Activated CD8-positive, alpha-beta memory T cell treated with anti-CD3 and anti-CD28 coated beads for 1 hour (primary cell): Measurements from ENCODE around the gene CLTC.

Source experiments
- DNase-seq, 2 donors: peaks; one replicate each; pipeline ENCODE4 v3.0.0-alpha.2; 2020; ENCODE audit warnings: low read depth in 1 of 2; ENCODE audit errors: extremely low read depth in 1 of 2

CLTC gene

GRCh38 chr17:59723041-59723440 is 103.3 kb downstream of the CLTC start:
- DNase-seq: no peak

GRCh38 chr17:59723607-59724006 is 103.9 kb downstream of the CLTC start:
- DNase-seq: no peak

- DNase-seq: no peak
Measured at GRCh38 chr17:59725691-59726090, 106.0 kb downstream of the CLTC start.

- no peak for DNase-seq
Measured at GRCh38 chr17:59727817-59728533, 108.3 kb downstream of the CLTC start.

GRCh38 chr17:59730268-59730834 is 110.7 kb downstream of the CLTC start:
- no peak for DNase-seq

- DNase-seq: no peak
Measured at GRCh38 chr17:59733697-59734096, 114.0 kb downstream of the CLTC start.

GRCh38 chr17:59734226-59734625 is 114.5 kb downstream of the CLTC start:
- DNase-seq: no peak

GRCh38 chr17:59737324-59737723 is 117.6 kb downstream of the CLTC start:
- DNase-seq: no peak

GRCh38 chr17:59743842-59744241 is 124.1 kb downstream of the CLTC start:
- no peak for DNase-seq

GRCh38 chr17:59745040-59745439 is 125.3 kb downstream of the CLTC start:
- DNase-seq: no peak
